HG03575 (cell line): ENCODE data around the gene ADGRG3.

Source experiments
- ATAC-seq: cut with Tn5 transposase; IDR thresholded peaks from one replicate; pipeline ENCODE4 v1.9.1; 2021; ENCODE audit not compliant: unreplicated experiment, insufficient number of reproducible peaks, low FRiP score; ENCODE audit errors: extremely low read depth

ADGRG3 gene

GRCh38 chr16:57629516-57630406 is 38.3 kb upstream of the ADGRG3 start:
- ATAC-seq, result no peak

- ATAC-seq, result no peak
Measured at GRCh38 chr16:57630407-57630797, 37.7 kb upstream of the ADGRG3 start.

GRCh38 chr16:57630931-57631845 is 36.9 kb upstream of the ADGRG3 start:
- no peak for ATAC-seq

- no peak for ATAC-seq
Measured at GRCh38 chr16:57632568-57632967, 35.5 kb upstream of the ADGRG3 start.

DNA sequence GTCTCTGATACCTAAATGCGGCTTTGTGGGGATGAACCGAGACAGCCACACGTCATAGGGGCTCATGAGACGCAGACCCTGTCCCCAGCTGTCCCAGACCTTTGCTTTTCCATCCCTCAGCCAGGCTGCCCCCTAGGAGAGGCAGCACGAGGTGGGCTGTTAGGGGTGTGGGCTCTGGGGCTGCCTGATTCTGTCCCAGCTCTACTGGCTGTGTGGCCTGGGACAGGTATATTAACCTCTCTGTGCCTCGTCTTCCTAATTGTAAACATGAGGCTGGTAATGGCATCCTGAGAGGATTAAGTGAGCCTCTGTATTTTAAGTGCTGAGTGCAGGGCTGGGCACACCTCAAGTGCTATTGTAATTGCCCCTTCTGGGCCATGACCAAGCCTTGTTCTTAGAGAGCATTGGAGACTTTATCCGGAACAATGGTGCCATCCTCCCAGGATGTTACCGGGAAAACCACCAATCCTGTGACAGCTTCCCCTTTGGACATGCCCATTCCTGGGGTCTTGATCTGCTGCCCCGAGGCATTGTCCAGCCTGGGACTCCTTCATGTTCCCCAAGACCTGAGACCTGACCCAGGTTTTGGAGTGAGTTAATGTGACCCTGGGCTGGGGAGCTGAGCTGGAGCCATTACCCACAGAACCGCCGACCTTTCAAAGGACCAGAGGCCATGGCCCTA is 34.6 kb upstream of the ADGRG3 start:
- ATAC-seq, result no peak

- no peak for ATAC-seq
Measured at GRCh38 chr16:57634171-57634570, 33.9 kb upstream of the ADGRG3 start.

- no peak for ATAC-seq
Measured at GRCh38 chr16:57635266-57636097, 32.6 kb upstream of the ADGRG3 start.

- ATAC-seq, result no peak
Measured at GRCh38 chr16:57636184-57636583, 31.9 kb upstream of the ADGRG3 start.

DNA sequence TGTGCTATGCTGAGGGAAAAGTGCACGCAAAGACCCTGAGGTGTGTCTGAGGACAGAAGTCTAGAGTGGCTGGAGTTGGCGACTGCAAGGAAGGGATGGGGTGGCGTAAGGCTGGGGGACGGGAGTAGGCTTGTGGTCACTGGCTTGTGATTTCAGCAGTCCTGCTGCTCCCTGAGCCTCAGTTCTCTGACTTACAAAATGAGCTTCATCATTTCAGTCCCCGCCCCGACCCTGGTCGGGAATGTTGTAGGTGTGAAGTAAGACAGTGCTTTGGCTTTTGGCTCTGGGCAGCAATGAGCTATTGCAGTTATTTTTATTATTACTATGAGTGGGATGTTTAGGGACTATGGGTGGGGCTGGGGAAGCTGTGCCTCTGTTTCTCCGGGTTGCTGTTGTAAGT is 31.1 kb upstream of the ADGRG3 start:
- no peak for ATAC-seq

GRCh38 chr16:57637424-57637823 is 30.7 kb upstream of the ADGRG3 start:
- no peak for ATAC-seq

GRCh38 chr16:57637965-57638364 is 30.1 kb upstream of the ADGRG3 start:
- ATAC-seq, result no peak

DNA sequence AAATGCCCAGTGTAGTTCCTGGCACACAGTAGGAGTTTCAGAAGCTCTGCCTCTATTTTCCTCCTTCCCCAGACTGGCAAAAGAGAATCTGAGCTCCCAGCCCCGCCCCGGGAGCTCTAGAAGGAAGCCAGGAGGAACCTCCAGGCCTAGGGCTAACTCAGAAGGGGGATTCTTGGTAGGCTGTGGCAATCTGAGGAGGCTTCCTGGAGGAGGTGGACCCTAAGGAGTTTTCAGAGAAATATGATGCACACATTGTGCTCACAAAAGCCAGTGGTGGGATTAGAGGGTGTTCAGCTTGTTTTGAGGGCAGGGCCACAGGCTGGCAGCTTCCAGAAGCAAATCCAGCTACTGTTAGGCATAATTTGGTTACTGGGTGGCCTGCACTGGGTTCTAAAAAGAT is 29.7 kb upstream of the ADGRG3 start:
- no peak for ATAC-seq

- ATAC-seq, result no peak
Measured at GRCh38 chr16:57639172-57639887, 28.8 kb upstream of the ADGRG3 start.

DNA sequence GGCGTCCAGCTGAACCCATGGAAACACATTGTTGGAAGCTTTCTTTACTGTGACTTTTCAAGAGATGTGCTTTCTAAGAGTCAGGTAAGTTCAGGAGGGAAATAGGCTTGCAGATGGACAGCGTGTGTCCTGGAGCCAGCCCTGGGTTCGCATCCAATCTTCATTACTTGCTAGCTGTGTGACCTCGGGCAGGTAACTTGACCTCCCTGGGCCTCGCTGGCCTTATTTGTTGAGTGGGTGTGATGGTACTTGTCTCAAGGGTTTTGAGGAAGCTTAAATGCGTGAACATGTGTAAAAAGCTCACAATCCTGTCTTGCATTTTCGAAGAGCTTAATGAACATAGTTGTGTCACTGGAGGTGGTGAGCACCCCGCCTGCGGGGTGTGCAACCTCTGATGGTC is 27.9 kb upstream of the ADGRG3 start:
- ATAC-seq, result no peak

DNA sequence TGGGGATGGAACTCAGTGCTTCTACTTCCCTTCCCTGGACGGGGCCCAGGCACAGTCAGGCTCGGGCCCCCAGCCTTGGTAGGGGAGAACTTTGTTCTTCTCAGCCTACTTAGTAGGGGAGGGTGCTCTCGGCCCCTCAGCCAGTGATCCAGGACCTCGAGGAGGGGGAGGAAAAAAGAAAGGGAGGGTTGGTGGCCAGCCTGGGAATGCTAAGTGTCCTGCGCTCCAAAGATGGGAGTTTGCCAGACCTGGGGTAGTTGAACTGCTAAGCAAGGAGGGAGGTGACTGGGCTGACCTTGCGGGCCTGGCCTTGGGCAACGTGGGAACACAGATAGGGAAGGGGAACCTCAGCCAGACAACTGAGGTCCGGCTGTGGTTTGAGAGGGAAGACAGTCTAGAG is 27.5 kb upstream of the ADGRG3 start:
- no peak for ATAC-seq

- no peak for ATAC-seq
Measured at GRCh38 chr16:57642160-57643135, 25.7 kb upstream of the ADGRG3 start.
